HG03196 (cell line): Measurements from ENCODE around the gene ITPK1.

ENCODE experiments used
- ATAC-seq: cut with Tn5 transposase; IDR thresholded peaks from one replicate; pipeline ENCODE4 v1.9.1; 2021; ENCODE audit not compliant: unreplicated experiment

The ITPK1 gene

GRCh38 chr14:92942576-92942975, 173.1 kb downstream of the ITPK1 start:
- ATAC-seq = no peak

DNA sequence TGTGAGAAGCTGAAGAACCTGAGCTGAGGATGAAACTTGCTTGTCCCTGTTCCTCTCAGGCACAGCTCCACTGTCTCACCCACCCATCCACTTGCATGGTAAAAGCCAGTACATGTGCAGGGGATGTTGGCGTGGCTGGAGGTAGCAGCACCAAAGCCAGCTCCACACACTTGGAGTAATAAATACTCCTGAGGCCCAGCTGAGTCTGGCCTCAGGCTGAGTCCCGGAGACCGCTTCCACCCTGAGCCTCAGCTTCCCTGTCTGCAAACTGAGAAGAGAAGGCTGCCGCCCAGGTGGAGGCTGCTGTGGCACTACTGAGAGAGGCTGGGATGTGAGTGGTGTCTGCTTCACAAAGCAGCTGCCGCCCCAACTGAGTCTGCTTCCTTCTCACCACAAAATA, 173.6 kb downstream of the ITPK1 start:
- no peak for ATAC-seq

DNA sequence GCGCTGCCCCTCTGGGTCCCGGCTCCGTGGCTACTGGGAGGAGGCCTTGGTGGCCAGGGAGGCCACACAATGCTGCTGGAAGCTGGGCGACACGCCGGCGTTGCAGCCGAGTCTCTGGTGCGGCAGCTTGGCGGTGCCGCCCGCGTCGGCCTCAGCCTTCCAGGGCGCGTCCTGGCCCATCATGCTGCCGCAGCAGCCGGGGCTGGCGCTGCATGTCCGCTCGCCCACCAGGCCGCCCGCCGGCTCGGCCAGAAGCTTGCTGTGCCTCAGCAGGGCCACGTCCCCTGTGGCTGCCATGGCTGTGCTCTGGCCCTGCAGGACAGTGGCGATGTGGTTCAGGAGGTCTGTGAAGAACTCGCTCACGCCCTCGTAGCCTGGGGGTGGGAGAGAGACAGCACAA, 174.2 kb downstream of the ITPK1 start:
- ATAC-seq = no peak

DNA sequence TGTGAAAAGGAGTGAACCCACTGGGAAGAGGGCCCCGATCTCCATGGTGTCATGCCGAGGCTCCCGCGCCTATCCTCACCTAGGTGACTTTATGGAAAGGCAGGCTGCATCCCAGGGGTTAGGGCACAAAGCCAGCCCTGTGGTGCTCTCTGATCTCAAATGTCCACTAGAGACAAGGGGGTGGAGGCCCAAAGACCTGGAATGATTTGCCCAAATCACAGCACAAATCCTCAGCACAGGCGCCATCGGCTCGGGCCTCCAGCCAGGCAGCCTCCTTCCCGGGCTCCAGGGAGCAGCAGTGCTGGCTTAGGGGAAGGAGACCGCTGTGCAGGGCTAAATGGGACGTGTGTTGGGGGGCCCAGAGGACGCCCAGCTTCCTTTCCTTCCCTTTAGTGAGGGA, 175.2 kb downstream of the ITPK1 start:
- no peak for ATAC-seq

GRCh38 chr14:92939699-92940098, 176.0 kb downstream of the ITPK1 start:
- ATAC-seq = no peak

DNA sequence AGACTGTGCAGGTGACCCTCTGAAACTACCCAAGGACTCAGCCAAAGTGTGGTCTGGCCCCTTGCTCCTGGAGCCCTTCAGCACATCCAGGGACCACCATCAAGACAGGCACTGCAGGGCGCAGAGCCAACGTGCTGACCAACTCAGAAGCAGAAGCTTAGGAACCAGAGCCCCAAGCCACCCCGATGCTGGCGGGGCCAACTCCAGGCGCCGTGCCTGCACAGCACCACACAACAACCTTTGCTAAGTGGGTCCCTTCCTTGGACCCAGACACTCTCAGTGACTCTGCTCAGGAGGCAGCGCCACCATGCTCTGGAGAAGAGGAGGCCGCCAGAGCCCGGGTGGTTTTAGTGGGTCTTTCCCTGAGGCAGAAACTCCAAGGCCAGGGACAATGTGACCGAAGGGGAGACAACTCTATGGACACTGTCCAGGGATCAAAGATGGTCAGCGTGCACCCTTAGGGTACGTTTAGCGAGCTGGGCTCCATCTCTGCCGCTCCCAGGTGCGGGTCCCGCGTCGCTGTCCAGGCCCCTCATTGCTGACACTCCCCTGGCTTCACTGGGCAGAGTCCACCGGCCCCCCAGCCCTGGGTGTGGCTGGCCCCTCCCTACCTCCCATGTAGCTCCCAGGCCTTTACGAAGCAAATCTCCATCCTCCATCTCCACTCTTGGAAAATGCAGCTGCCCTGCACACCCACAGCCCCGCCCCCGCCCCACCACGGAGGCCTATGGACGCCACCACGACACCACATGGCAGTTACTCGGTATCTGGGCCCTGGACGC, 176.6 kb downstream of the ITPK1 start:
- no peak for ATAC-seq

GRCh38 chr14:92938235-92938875, 177.4 kb downstream of the ITPK1 start:
- ATAC-seq = no peak

GRCh38 chr14:92937051-92937937, 178.4 kb downstream of the ITPK1 start:
- ATAC-seq = no peak

- ATAC-seq = no peak
These were observed 179.6 kb downstream of the ITPK1 start for GRCh38 chr14:92936085-92936484.

DNA sequence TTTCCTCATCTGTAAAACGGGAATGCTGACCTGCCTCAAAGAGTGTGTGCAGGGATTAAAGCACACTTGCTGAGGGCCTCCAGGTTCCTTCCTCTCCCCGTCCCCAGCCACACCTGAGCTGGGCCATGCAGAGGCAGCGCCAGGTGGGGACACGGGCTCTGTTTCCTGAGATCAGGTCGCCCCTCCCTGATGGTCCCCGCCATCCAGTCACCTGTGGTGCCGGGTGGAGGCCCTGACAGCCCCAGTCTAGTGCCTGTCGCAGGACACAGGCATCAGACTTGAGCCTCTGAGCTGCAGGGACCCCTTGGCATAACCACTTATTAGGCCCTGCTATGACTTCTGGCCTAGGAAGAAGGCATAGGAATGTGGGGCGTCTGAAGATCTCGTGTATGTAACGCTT, 180.3 kb downstream of the ITPK1 start:
- no peak for ATAC-seq

DNA sequence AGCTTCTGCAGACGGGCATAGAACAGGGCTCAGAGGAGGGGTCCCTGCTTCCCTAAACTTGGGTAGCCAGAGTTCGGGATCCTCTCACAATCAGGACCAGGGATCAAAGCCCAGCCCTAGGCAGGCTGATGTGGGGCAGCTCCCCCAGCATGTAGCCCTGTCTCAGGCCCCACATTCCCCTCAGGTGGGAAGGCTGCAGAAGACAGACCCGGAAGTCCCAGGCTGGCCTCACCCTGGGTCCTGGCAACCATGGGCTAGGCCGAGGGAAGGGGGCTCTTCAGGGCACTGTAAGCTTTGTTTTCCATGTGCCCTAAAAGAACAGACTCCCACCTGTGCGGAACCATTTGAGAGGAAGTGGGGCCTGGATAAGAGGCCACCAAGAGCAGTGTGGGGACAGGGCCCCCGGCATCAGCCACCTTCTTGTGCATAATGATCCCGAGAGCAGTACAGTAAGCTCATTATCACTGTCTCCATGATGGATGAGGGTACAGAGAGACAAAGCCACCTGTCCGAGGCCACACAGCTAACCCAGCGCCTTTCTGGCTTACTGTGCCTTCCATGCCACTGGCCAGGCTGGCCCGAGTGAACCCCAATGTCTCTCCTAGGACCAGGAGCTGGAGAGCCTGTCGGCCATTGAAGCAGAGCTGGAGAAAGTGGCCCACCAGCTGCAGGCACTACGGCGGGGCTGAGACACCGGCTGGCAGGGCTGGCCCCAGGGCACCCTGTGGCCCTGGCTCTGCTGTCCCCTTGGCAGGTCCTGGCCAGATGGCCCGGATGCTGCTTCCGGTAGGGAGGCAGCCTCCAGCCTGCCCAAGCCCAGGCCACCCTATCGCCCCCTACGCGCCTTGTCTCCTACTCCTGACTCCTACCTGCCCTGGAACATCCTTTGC, 181.3 kb downstream of the ITPK1 start:
- no peak for ATAC-seq

GRCh38 chr14:92933481-92933880, 182.2 kb downstream of the ITPK1 start:
- ATAC-seq = no peak

GRCh38 chr14:92932448-92933395, 183.0 kb downstream of the ITPK1 start:
- no peak for ATAC-seq

GRCh38 chr14:92931681-92932447, 183.9 kb downstream of the ITPK1 start:
- ATAC-seq = no peak

GRCh38 chr14:92930737-92931602, 184.8 kb downstream of the ITPK1 start:
- ATAC-seq = no peak

DNA sequence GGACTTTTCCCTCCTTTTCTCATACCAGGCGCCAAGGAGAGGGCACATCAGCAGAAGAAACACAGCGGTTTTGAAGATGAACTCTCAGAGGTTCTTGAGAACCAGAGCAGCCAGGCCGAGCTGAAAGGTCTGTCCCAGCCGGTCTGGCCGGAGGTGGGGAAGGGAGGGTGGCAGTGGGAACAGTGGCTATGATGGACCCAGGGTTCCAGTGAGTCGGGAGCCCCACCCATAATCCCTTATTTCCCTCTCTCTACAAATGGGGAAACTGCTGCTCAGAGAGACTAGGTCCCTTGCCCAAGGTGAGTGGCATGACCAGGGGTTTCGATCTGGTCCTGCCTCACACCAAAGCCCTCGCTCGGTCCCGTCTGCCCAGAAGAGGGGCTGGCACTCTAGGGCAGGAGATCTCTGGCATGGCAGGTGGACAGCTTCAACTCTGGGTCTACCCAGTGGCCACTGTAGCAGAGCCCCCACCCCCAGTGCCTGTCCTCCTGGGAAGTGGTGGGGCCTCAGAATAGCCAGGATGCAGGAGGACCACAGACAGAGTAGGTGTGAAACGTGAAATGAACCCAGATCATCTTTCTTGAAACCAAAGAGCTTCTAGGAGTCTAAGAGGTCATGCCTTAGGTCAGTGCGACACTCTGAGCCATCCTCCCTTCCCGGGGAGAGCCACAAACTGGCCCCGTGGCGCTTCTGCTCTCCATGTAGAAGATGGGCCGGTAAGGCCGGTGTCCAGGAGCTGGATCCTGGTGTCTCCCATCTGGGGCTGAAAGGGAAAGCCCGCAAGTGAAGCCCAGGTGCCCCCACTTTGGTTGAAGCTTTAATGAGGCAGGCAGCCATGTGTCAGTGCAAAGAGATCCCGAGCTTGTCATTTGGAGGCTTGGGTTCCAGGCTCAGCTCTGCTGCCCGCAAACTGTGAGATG, 185.8 kb downstream of the ITPK1 start:
- ATAC-seq = no peak
